CD4-positive, alpha-beta T cell treated with Interleukin-17A for 1 hour (primary cell): Measurements from ENCODE around the gene THSD7B.
"Not testable (repeated sequence)": the region's sequence is repeated elsewhere in the genome, so short reads cannot be mapped to it uniquely, and the experiment has no call there.

ENCODE experiments used
- DNase-seq: peaks from one replicate; pipeline ENCODE4 v3.0.0-alpha.2; 2020

Gene THSD7B

DNA sequence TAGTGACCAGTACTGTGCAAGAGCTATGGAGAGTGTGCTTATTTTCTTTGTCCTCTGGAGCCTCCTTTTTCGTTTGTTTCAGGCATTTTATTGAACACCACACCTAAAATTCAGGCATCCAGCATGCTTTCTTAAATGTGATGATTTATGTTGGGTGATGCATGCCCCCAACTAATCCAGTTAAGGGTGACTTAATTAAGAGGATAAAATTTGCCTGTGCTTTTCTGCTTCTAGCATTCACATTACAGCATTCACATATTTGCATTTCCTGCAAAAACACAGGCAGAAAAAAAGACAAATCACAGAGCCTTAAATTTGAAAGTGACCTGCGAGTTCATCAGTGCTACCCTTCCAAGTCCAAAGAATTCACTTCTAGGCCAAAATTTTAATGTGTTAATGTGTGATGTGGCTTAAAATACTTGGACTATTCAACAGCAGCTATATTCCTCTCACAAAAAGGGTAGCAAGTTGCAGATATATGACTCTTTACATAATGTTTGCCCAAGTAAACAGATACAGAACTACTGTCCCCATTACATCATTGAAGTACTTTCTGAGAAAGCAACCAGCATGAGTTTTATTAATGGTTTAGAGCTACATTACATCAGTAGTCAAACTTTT, 286.5 kb downstream of the THSD7B start:
- DNase-seq, result no peak

DNA sequence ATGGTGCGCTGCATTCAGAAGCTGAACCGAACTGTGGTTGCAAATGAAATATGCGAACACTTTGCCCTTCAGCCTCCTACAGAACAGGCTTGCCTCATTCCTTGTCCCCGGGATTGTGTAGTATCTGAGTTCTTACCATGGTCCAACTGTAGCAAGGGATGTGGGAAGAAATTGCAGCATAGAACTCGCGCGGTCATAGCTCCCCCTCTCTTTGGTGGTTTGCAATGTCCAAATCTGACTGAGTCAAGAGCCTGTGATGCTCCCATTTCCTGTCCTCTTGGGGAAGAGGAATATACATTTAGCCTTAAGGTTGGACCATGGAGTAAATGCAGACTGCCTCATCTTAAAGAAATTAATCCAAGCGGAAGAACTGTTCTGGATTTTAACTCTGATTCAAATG, 291.4 kb downstream of the THSD7B start:
- DNase-seq, result no peak

DNA sequence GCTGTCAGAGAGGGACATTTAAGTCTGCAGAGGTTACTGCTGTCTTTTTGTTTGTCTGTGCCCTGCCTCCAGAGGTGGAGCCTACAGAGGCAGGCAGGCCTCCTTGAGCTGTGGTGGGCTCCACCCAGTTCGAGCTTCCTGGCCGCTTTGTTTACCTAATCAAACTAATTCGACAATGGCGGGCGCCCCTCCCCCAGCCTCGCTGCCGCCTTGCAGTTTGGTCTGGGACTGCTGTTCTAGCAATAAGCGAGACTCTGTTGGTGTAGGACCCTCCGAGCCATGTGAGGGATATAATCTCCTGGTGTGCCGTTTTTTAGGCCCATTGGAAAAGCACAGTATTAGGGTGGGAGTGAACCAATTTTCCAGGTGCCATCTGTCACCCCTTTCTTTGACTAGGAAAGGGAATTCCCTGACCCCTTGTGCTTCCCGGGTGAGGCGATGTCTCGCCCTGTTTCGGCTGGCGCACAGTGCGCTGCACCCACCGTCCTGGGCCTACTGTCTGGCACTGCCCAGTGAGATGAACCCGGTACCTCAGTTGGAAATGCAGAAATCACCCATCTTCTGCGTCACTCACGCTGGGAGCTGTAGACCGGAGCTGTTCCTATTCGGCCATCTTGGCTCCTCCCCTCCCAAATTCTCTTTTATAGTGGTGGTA, 310.9 kb downstream of the THSD7B start:
- not testable (repeated sequence) for DNase-seq

DNA sequence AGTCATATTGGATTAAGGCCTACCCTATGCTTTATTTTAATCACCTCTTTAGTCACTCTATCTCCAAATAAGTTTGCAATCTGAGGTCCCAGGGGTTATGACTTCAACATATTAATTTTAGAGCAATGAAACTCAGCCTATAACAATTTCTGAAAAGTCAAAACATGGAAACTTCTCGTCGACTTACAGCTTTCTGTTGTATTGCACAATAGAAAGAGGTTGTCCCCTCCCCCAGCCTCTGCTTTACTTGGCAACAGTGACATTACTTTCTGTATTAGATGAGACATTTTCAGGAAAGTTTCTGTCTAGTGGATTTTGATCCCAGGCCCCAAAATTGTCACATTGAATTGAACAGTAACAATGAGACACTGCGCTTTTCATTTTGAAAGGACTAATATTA, 326.4 kb downstream of the THSD7B start:
- DNase-seq, result no peak

DNA sequence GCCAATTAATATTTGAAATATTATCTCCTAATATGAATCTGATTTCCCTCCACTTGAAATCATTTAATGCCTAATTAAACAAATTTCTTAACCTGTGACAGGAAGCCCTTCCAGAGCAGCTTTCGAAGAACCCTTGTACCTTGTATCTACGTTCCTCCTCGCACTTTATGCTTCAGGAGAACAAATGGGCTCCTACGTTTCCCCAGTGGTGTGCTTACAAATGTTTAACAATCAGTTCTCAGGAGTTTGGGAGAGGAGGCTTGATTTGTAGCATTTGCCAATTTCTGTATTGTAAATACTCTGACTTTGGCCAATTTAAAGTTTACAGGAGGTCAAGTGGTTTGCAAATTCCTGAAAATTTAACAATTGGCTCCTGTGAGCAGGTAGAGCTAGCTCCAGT, 327.8 kb downstream of the THSD7B start:
- no peak for DNase-seq

DNA sequence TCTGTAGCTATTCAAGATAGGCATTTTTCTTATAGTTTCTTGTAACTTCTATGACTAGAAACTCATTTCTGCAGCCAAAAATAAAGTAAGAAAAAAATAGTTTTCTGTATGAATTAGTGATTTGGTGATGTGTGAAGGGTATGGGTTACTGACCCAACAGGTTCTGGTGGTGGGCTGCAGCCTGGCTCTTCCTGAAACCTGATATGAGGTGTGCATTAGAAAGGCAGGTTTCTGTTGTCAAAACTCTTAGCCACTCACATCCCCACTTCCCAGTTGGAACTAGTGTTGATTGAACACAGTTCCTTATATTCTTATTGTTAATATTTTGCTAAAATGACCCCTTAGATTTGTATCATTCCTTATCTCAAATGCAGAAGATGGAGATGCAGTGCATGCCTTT, 330.8 kb downstream of the THSD7B start:
- no peak for DNase-seq

DNA sequence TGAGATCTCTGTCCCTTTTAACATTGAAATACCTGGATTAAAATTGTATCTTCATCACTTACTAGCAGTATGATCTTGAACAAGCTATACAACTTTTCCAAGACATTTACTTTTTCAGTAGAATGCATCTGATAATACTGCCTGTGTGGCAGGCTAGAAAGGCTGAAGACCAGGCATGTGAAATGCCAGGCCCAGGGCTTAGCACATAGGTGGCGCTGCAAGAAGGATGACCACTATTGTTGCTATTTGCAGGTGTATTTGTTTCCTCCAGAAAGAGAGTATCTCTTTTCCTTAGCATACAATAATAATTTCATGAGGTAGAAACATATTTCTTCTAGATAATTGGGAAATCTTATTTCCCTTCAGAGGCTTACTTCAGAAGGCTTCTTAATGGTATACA, 331.3 kb downstream of the THSD7B start:
- DNase-seq, result no peak

DNA sequence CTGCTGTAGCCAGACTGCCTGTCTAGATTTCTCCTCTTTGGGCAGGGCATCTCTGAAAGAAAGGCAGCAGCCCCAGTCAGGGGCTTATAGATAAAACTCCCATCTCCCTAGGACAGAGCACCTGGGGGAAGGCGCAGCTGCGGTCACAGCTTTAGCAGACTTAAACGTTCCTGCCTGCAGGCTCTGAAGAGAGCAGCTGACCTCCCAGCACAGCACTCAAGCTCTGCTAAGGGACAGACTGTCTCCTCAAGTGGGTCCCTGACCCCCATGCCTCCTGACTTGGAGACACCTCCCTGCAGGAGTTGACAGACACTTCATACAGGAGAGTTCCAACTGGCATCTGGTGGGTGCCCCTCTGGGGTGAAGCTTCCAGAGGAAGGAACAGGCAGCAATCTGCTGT, 336.5 kb downstream of the THSD7B start:
- not testable (repeated sequence) for DNase-seq

DNA sequence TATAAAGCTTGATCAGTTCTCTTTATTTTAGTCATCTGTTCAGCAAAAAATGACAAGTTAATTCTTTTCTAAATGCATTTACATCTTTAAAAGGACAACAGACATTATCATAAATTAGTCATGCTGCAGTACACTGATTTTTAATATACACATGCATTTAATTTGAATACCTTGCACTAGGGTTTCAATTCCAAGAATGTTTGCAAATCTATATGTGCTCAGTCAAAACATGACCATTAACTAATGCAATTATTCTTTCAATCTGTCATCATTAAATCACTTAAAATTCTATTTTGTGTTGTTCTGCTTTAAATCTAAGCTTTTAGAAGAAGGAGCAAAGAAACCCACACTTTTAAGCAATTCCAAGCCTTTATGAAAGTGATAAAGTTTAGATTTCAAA, 342.6 kb downstream of the THSD7B start:
- DNase-seq, result no peak

DNA sequence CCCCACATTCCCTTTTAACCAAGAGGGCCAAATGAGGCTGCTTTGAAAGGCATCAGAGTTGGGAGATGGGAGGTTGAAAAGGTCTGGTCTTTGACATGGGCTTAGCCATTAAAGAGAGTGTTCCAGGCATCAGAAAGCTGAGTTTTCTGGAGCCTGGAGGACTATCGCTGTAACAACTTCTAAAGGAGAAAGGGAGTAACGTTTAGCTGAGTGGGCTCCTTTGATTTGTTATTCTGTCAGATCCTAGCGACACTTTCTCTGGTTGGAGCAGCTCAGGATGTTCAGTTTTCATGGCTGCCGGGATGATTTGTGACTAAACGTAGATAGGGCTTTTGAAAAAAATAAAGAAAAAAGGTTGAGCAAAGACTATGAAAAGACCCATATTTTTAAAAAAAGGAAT, 346.6 kb downstream of the THSD7B start:
- DNase-seq, result no peak

DNA sequence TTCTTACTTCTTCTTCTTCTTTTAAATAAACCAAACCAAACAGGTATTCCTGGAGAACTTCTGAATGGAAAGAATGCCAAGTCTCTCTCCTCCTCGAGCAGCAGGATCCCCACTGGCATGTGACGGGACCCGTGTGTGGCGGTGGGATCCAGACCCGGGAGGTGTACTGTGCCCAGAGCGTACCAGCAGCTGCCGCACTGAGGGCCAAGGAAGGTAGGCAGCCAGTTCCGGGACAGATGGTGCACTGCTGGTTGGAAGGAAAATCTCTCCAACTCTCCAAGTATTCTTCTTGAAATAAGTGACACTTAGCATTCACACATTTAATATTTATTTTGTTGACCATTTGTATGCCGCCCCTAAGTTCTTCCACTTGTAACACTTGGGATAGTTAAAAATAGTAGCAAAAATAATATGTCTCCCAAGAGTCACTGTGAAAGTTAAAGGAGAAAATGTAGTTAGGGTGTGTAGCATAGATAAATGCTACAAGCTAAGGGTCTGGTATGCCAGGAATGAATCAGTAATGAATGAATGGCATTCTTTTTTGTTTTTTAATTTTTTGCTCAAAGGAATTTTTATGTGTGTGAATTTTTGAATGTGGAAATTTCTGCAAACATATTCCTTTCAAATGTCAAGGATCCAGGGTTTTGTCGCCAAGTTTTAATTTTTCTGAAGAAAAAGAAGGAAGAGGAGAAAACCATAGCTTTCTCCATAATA, 349.9 kb downstream of the THSD7B start:
- DNase-seq, result no peak

DNA sequence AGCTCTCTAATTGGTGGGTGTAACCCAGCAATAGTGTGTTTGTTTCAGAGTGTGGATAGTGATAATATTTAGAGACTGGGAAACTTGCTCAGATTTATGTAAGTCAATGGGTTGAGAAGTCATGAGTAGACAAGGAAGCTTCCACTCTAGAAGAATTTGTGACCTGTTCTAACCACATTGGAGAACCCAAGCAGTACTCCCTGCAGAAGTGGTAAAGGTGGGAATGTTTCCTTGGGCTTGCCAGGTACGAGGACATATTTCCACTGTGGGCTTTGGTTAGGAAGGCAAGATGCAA, 350.4 kb downstream of the THSD7B start:
- DNase-seq, result no peak

DNA sequence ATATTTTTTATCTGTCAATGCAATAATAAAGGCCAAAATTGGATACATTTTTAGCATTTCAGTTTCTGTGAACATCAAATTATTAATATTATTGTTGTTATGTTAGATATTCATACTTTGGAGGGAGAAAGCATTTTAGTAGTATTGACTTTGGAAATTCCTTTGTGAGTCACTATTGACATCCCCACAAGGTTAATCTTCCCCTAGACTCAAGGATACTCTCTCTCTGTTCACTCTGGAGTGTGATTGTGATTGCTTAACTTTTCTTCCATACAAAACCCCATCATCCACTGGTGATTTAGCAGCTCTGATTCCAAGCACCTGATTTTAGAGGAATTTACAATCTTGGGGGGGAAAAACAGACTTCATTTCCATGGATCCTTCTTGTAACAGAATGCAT, 352.0 kb downstream of the THSD7B start:
- no peak for DNase-seq

DNA sequence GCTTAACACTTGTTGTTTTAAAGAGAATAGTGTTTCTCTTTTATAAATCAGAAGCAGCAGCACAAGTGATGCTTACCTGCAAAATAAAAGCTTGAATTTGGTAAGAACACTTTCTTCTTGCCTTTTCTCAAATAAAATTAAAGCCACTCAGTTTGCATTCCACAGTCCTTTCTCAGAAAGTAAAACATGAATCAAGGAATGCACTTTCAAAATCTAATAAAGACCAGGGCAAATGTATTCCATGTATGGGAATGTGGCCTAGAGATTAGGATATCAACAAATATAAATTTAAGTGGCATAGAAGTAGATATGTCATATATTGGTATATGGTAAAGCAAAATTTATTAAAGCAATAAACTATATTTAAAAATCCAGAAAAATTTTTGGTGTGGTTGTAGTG, 352.8 kb downstream of the THSD7B start:
- no peak for DNase-seq

DNA sequence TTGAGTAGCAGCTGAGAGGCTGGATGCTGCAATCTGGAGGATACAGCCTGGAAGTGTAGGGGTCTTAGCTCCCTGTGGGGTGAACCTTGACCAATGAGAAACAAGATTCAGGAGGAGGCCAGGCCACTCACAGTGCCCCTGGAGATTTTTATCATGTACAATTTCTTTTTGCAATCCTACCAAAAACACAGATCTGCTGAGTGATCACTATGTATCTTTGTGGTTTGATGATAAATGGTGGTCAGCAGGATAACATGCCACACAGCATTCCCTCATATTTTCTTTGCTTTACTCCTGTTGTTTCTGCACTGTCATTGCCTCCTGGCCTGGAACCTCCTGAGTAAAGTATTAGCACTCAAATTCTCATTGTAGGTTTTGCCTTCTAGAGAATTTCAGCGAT, 357.9 kb downstream of the THSD7B start:
- DNase-seq, result no peak

DNA sequence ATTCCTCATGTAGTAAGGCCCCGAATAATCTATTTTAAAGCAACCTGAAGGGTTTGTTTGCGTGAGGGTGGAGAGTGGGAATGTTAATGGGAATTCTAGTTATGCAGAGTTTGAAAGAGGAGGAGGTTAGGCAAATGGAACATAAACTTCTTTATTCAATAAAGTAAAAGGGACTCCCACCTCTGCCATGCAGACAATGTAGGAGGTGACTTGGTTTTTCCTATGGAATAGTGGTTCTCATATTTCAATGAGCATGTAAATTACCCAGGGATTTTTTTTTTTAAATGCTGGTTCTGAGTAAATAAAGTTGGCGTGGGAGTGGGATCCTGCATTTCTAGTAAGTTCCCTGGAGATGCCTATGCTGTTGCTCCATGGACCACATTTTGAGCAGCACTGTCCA, 367.9 kb downstream of the THSD7B start:
- DNase-seq, result no peak

DNA sequence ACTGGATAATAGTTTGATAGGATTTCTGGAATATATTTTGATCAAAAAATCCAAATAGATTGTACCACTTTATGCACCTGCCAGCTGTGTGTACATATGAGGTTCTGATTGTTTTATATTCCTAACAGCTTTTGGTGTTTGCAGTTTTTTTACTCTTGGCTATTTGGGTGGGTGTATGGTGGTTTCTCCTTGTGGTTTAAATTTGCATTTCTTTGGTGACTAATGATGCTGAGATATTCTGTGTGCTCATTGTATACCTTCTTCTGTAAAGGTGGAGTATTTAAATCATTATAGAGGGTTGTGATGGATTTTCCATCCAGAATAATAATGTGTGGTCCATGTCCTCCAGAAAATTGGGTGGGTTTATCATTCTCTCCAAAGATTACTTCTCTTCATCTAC, 372.9 kb downstream of the THSD7B start:
- DNase-seq, result no peak

DNA sequence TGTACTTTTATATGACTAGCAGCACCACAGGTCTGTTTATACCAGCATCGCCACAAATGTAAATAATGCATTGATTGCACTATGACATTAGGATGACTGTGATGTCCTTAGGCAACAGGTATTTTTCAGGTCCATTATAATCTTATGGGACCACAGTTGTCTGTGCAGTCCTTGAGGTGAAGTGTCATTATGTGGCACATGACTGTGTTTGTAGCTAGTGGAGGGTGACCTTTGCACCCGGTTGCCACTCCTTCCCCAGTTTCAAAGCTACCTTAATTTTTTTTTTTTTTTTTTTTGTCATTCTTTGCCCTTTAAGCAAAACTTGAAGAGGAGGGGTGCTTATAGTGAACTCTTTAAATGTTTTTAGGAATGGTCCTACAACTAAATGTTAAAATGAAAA, 386.4 kb downstream of the THSD7B start:
- no peak for DNase-seq

DNA sequence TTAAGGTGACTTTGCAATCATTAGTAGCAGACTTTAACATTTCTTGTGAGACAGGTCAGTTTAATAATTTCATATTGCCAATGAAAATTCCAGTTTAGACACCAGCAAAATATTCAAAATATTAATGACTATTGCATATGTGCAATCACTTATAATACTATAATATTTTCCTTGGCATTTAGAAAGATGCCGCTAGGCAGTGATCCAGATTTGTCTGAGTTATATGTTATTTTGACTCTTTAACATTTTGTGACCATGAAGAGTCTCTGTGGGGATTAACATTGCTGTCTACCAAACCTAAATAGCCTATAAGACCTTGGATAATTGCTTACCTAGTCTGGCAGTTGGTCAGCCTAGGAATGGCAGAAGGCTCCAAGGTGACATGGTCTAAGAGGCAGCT, 389.6 kb downstream of the THSD7B start:
- DNase-seq, result no peak

DNA sequence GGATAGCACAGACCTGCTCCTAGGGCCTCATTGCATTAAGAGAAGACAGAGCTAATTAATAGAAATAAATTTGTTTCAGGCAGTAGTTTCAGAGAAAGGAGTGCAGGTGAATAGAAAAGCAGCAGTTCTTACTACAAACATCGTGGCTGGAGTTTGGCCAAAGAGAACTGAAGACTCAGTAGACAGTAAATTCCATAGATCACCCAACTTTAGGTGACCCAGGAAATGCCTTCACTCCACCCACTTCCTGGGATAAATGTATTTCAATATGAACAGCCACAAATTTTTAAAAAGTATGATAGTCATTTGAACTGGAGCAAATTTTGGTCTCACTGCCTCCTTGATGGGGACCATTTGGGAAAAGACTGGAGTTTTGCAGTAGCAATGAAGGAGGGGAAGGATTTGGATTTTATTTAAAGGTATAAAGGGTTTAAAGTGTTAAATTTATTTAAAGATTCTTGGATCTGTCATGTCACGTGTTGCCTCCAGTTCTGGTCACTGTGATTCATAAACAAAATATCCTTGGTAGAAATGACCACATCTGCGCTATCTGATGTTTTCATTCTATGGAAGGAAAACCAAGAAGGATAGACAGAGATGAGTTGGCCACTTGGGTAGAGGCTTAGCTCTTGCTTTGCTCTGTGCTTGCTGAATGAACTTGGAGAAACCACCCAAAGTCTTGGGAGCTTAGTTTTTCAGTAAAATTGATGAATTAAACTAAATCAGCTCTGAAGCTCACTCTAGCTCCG, 390.2 kb downstream of the THSD7B start:
- DNase-seq, result no peak

DNA sequence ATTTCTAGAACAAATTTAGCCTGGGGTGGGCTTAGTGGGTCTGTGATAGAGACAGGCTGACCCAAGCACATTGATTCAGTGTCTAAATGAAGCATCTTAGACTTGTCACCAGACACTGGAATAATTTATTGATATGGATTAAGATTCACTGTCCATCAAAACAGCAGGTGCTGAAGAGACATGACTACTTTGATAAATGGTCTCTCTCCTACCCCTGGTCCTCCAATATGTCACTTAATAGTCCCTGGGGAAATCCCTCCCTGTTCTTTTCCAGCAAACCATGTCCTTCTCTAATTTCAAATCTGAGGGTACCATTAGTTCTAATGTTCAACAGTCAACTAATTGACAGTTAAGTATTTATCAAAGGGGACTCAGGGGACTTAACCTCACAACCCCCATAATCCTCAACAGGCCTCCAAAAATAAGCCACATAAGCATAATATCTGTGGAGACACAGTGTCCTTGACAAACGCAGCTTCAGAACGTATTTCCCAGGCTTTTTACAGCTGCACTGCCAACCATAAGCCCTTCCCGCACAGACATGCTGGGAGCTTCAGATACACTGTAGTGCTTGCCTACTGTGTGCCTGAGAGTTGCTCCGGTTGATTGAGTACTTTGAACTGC, 391.0 kb downstream of the THSD7B start:
- no peak for DNase-seq

DNA sequence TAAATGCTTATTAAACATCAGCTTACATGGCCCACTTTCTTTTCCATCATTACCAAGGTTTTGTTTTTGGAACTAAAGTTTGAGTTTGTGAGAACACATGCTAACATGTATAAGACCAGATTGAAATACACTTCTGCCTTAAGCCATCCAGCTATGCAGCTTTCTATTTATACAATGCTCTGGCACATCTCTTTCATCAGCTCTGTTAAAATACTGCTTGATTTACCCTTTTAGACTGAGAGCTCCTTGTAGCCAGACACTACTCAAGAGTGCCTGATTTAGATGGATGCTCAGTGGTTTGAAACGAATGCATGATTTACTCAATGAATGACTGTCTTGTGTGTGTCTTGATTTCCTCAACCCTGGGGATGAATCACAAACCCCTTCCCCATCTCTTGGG, 392.5 kb downstream of the THSD7B start:
- DNase-seq, result no peak

DNA sequence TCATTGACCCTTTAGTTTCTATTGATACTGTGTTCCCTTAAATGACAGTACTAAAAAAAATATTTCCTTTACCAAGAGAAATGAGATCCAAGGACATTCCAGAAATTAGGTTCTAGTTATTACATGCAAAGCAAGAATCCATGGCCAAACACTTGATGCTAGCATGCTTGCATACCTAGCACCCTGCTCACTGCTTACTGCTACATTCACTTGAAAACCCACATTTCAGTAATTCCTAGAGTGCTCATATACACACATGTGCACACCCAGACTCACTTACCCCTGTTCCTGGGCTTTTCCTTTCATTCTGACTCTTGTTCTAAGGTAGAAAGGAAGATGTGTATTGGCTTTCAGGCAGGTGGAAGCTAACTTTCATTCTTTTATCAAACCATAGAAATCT, 395.9 kb downstream of the THSD7B start:
- no peak for DNase-seq

DNA sequence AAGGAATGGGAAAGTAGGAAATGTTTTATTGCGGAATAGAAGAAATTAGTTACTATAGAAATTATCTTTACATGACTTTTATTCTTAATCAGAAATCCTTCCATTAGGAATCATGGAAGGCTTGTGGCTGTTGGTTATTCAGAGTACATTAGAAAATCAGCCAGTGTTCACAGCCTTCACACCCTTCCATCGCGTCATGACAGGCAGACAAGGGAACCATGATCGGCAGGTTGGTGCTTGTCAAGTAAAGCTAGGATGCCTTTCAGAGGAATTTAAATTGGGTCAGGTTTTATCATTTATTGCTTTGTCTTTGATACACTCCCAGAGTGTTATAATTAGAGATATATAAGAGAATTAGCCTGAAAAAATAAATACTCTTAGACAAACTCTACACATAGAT, 400.6 kb downstream of the THSD7B start:
- no peak for DNase-seq
